IMR-90 (cell line): Measurements from ENCODE around the gene GATA6. TPM values are rescaled to one million over a fixed set of nuclear protein-coding genes. Genes with fewer than 3 reads are reported as not detected.

Experiments
- ATAC-seq: fragments of 200-7000 bp; cut with Tn5 transposase; 2 replicates; pipeline ENCODE4 v1.9.1; 2020; ENCODE audit warnings: low read depth, mild to moderate bottlenecking, moderate library complexity
- BruUV-seq: library from RNA; stranded (reverse); fragments of 400-500 nt; replicated peaks from 2 replicates; lab custom pipeline; 2021; lab: Mats Ljungman, UMichigan
- CTCF ChIA-PET: fragments of 300-600 bp; formaldehyde crosslinking; extraction: SDS; loops from one replicate; lab custom pipeline; 2021; ENCODE audit warnings: antibody characterized with exemption; lab: Yijun Ruan, JAX
- POLR2A ChIA-PET: fragments of 300-600 bp; sonication (Branson Sonifier 250); formaldehyde crosslinking; loops from one replicate; lab custom pipeline; 2022; ENCODE audit warnings: antibody characterized with exemption; ENCODE audit not compliant: unreplicated experiment; lab: Charles Lee
- DNase-seq: peaks from one replicate; pipeline ENCODE4 v3.0.0; 2013
- H2AFZ ChIP-seq: replicated peaks from 2 replicates; pipeline ENCODE3; 2013; ENCODE audit warnings: low read length, mild to moderate bottlenecking; ENCODE audit not compliant: poor library complexity
- H2AK5ac ChIP-seq: 2 replicates; pipeline ENCODE4 v1.6.1; 2013; ENCODE audit warnings: low read depth, low read length, inconsistent platforms
- H2AK9ac ChIP-seq: replicated peaks from 2 replicates; pipeline ENCODE3; 2013; ENCODE audit warnings: mild to moderate bottlenecking, low read depth, low read length, moderate library complexity; ENCODE audit not compliant: poor library complexity
- H2BK120ac ChIP-seq: 2 replicates; pipeline ENCODE4 v1.6.1; 2013; ENCODE audit warnings: low read depth, low read length, inconsistent platforms
- H2BK15ac ChIP-seq: 3 replicates; pipeline ENCODE4 v1.6.1; 2013; ENCODE audit warnings: low read depth, low read length, inconsistent platforms
- H2BK20ac ChIP-seq: 2 replicates; pipeline ENCODE4 v1.6.1; 2013; ENCODE audit warnings: low read depth, mild to moderate bottlenecking, inconsistent platforms, low read length, moderate library complexity
- H2BK5ac ChIP-seq: 2 replicates; pipeline ENCODE4 v1.6.1; 2013; ENCODE audit warnings: mild to moderate bottlenecking, low read depth, low read length, inconsistent platforms; ENCODE audit not compliant: poor library complexity, severe bottlenecking
- H3K14ac ChIP-seq: replicated peaks from 2 replicates; pipeline ENCODE4 v1.6.1; 2013; ENCODE audit warnings: low read depth, low read length, inconsistent platforms
- H3K18ac ChIP-seq: 2 replicates; pipeline ENCODE4 v1.6.1; 2013; ENCODE audit warnings: low read depth, low read length, control low read depth
- H3K23ac ChIP-seq: 2 replicates; pipeline ENCODE4 v1.6.1; 2013; ENCODE audit warnings: low read depth, low read length, inconsistent platforms
- H3K27ac ChIP-seq: 2 replicates; pipeline ENCODE4 v1.5.1; 2013; ENCODE audit warnings: mild to moderate bottlenecking, control low read depth, low read length; ENCODE audit not compliant: insufficient read depth
- H3K27me3 ChIP-seq: 2 replicates; pipeline ENCODE4 v1.6.1; 2013; ENCODE audit warnings: low read length; ENCODE audit not compliant: control insufficient read depth, insufficient read depth
- H3K36me3 ChIP-seq: 2 replicates; pipeline ENCODE4 v1.6.1; 2013; ENCODE audit warnings: low read length, mixed read lengths; ENCODE audit not compliant: control insufficient read depth, insufficient read depth
- H3K4ac ChIP-seq: 2 replicates; pipeline ENCODE4 v1.6.1; 2013; ENCODE audit warnings: low read depth, low read length, inconsistent platforms
- H3K4me1 ChIP-seq: 2 replicates; pipeline ENCODE4 v1.6.1; 2013; ENCODE audit warnings: low read length, mixed read lengths; ENCODE audit not compliant: control insufficient read depth, insufficient read depth
- H3K4me2 ChIP-seq: 2 replicates; pipeline ENCODE4 v1.6.1; 2013; ENCODE audit warnings: low read depth, mild to moderate bottlenecking, control low read depth, low read length, moderate library complexity
- H3K4me3 ChIP-seq: 2 replicates; pipeline ENCODE4 v1.5.1; 2013; ENCODE audit warnings: low read depth, mild to moderate bottlenecking, control low read depth, low read length, moderate library complexity; ENCODE audit not compliant: insufficient read depth
- H3K56ac ChIP-seq: 2 replicates; pipeline ENCODE4 v1.6.1; 2013; ENCODE audit warnings: low read length, inconsistent platforms; ENCODE audit not compliant: insufficient read depth; ENCODE audit errors: extremely low read depth
- H3K79me1 ChIP-seq, 2 experiments: 2 replicates each; pipeline ENCODE4 v1.6.1; 2013; ENCODE audit warnings: low read length in 2 of 2, inconsistent platforms in 1 of 2, low read depth in 1 of 2
- H3K9ac ChIP-seq: 2 replicates; pipeline ENCODE4 v1.6.1; 2013; ENCODE audit warnings: low read depth, low read length, control low read depth
- H3K9me1 ChIP-seq: 2 replicates; pipeline ENCODE4 v1.6.1; 2013; ENCODE audit warnings: low read length, inconsistent platforms; ENCODE audit not compliant: insufficient read depth
- H3K9me3 ChIP-seq: 2 replicates; pipeline ENCODE4 v1.6.1; 2013; ENCODE audit warnings: low read length; ENCODE audit not compliant: control insufficient read depth, insufficient read depth
- H4K20me1 ChIP-seq: 2 replicates; pipeline ENCODE4 v1.6.1; 2013; ENCODE audit warnings: low read length, inconsistent platforms; ENCODE audit not compliant: insufficient read depth
- H4K5ac ChIP-seq: 2 replicates; pipeline ENCODE4 v1.6.1; 2013; ENCODE audit warnings: mild to moderate bottlenecking, low read depth, low read length, control low read depth
- H4K8ac ChIP-seq, 2 experiments: 2 replicates each; pipeline ENCODE4 v1.6.1; 2013; ENCODE audit warnings: low read depth in 2 of 2, low read length in 2 of 2, control low read depth in 1 of 2, inconsistent platforms in 1 of 2
- H4K91ac ChIP-seq: 2 replicates; pipeline ENCODE4 v1.6.1; 2013; ENCODE audit warnings: low read depth, low read length, inconsistent platforms; ENCODE audit not compliant: insufficient read depth
- BHLHE40 ChIP-seq: fragments of 150-350 bp; IDR thresholded peaks from 2 replicates; pipeline ENCODE4 v1.6.1; 2016; ENCODE audit warnings: mild to moderate bottlenecking, low read depth, low read length
- CEBPB ChIP-seq: IDR thresholded peaks from 2 replicates; pipeline ENCODE4 v1.6.1; 2012; ENCODE audit warnings: low read depth, low read length, improper control_type of control experiment
- CHD1 ChIP-seq: IDR thresholded peaks from 2 replicates; pipeline ENCODE4 v1.6.1; 2012; ENCODE audit warnings: low read depth, low read length, improper control_type of control experiment
- CTCF ChIP-seq: conservative IDR thresholded peaks from 2 replicates; pipeline ENCODE4 v1.5.1; 2012; ENCODE audit warnings: mild to moderate bottlenecking, low read depth, low read length, improper control_type of control experiment
- ELK1 ChIP-seq: fragments of 150-350 bp; IDR thresholded peaks from 2 replicates; pipeline ENCODE4 v1.6.1; 2016; ENCODE audit warnings: low read depth, mild to moderate bottlenecking, low read length, moderate library complexity, borderline replicate concordance
- FOS ChIP-seq: fragments of 150-350 bp; IDR thresholded peaks from 2 replicates; pipeline ENCODE4 v1.6.1; 2016; ENCODE audit warnings: low read depth, low read length
- MAFK ChIP-seq: IDR thresholded peaks from 2 replicates; pipeline ENCODE4 v1.6.1; 2012; ENCODE audit warnings: low read depth, low read length, improper control_type of control experiment
- MAZ ChIP-seq: IDR thresholded peaks from 2 replicates; pipeline ENCODE4 v1.6.1; 2012; ENCODE audit warnings: low read depth, mild to moderate bottlenecking, low read length, improper control_type of control experiment, moderate library complexity, borderline replicate concordance
- MXI1 ChIP-seq: IDR thresholded peaks from 2 replicates; pipeline ENCODE4 v1.6.1; 2012; ENCODE audit warnings: low read depth, mild to moderate bottlenecking, low read length, moderate library complexity, borderline replicate concordance
- NFE2L2 ChIP-seq: fragments of 150-350 bp; IDR thresholded peaks from 2 replicates; pipeline ENCODE4 v1.6.1; 2016; ENCODE audit warnings: low read depth, mild to moderate bottlenecking, low read length
- POLR2A ChIP-seq: IDR thresholded peaks from 2 replicates; pipeline ENCODE4 v1.6.1; 2012; ENCODE audit warnings: mild to moderate bottlenecking, low read depth, low read length
- RAD21 ChIP-seq: IDR thresholded peaks from 2 replicates; pipeline ENCODE4 v1.6.1; 2012; ENCODE audit warnings: low read length, improper control_type of control experiment
- RCOR1 ChIP-seq: IDR thresholded peaks from 2 replicates; pipeline ENCODE4 v1.6.1; 2012; ENCODE audit warnings: mild to moderate bottlenecking, low read length, improper control_type of control experiment; ENCODE audit not compliant: insufficient replicate concordance
- RFX5 ChIP-seq: IDR thresholded peaks from 2 replicates; pipeline ENCODE4 v1.8.0; 2012; ENCODE audit warnings: low read depth, mild to moderate bottlenecking, low read length, moderate library complexity
- SMC3 ChIP-seq: fragments of 150-350 bp; IDR thresholded peaks from 2 replicates; pipeline ENCODE4 v1.6.1; 2016; ENCODE audit warnings: low read depth, mild to moderate bottlenecking, antibody characterized with exemption, low read length, moderate library complexity
- USF2 ChIP-seq: fragments of 150-350 bp; IDR thresholded peaks from 2 replicates; pipeline ENCODE4 v1.6.1; 2017; ENCODE audit warnings: mild to moderate bottlenecking, antibody characterized with exemption, low read length, low read depth
- WGBS, 2 experiments: methylation state at CpG; one replicate each; pipeline versions ENCODE4 v1.1.5 to v1.1.7; 2013; ENCODE audit warnings: missing lambda C conversion rate in 2 of 2; ENCODE audit not compliant: insufficient read length in 1 of 2; ENCODE audit errors: extremely low coverage in 2 of 2; 5-methylcytosine and 5-hydroxymethylcytosine counted together
- dilution Hi-C: fragments of 300-500 bp; cut with HindIII; formaldehyde crosslinking; loops from one replicate; pipeline ENCODE4 v1.14.3; 2018; ENCODE audit warnings: low sequenced_read_pairs; ENCODE audit not compliant: unreplicated experiment
- in situ Hi-C: fragments of 300-500 bp; cut with MboI; formaldehyde crosslinking; loops from 3 replicates; pipeline ENCODE4 v1.14.3; 2019; ENCODE audit warnings: low sequenced_read_pairs, inconsistent platforms, mixed read lengths
- intact Hi-C: fragments of 100-400 bp; cut with micrococcal nuclease; formaldehyde crosslinking; loops from 2 replicates; pipeline ENCODE4 v1.10.0; 2022
- polyA plus RNA-seq, 3 experiments: library from polyadenylated mRNA; depleted of rRNA; stranded (reverse); fragments of >200 nt; gene quantifications; 2 replicates each; pipeline ENCODE4 v1.2.3, GENCODE V29; 2012; ENCODE audit warnings: low replicate concordance in 1 of 3
- total RNA-seq: library from RNA; depleted of rRNA; stranded (reverse); fragments of >200 nt; gene quantifications from 2 replicates; pipeline ENCODE4 v1.2.3, GENCODE V29; 2012

The GATA6 gene
- total and polyA plus RNA-seq, 2 of the 4 experiments (the other 2 are of a cell fraction): 2.5 to 4.0 TPM

- Histone ChIP-seq H4K5ac (no peak overlapping the region), H2AK9ac (peak overlapping the region; percentile 19), H3K4ac (no peak overlapping the region), H3K9ac (no peak overlapping the region), H4K91ac (no peak overlapping the region), H3K9me3 (no peaks in the 10 kb centered on the region), H3K4me2 (no peak overlapping the region), H3K56ac (no peak overlapping the region), H3K23ac (no peak overlapping the region), H2AFZ (peak overlapping the region; percentile 18), H3K27ac (no peak overlapping the region), H2BK5ac (no peak overlapping the region), H3K9me1 (no peaks in the 10 kb centered on the region), H4K20me1 (0 out of 2 replicates have a peak, but pooled peaks cover 3% of the 10 kb centered on the region), H3K18ac (no peak overlapping the region), H3K14ac (no peak overlapping the region), H3K36me3 (peaks cover 7% of the 10 kb centered on the region), H3K79me1 (peaks cover 3 to 7% of the 10 kb centered on the region in 2 experiments; a peak in 3 of 4 replicates), H2BK20ac (no peak overlapping the region), H2BK120ac (no peak overlapping the region), H3K27me3 (no peaks in the 10 kb centered on the region), H2BK15ac (no peak overlapping the region), H4K8ac (no peak overlapping the region), H3K4me3 (no peak overlapping the region), H3K4me1 (no peaks in the 10 kb centered on the region), H2AK5ac (no peak overlapping the region)
- WGBS, 2 experiments: no CpG with 5 or more reads among the region's 6 CpGs
- ATAC-seq (no peak), DNase-seq (no peak)
- CTCF ChIA-PET: no interaction called here
- dilution Hi-C loops: no loop called here
- POLR2A ChIA-PET: interaction anchor here (0.6 kb wide), 1 partner anchor 1390 kb away, joined by 6 read pairs; no protein-coding TSS in a partner anchor
- TF ChIP-seq MAZ (no peak), CTCF (no peak), RCOR1 (no peak), FOS (no peak), MAFK (no peak), MXI1 (no peak), POLR2A (no peak), ELK1 (no peak), RAD21 (no peak), NFE2L2 (no peak), CEBPB (no peak), USF2 (no peak), BHLHE40 (no peak), CHD1 (no peak), RFX5 (no peak), SMC3 (no peak)
- in situ Hi-C loops: no loop called here
- BruUV-seq: no TSS peak
- intact Hi-C loops: no loop called here
Observed at GRCh38 chr18:22199005-22199404, 29.6 kb downstream of the GATA6 start.
